Stomach (tissue), 9 donors: ENCODE results near the gene RXRG. TPM values are rescaled to one million over a fixed set of nuclear protein-coding genes. Genes with fewer than 3 reads are reported as not detected.

ENCODE experiments used
- DNase-seq, 2 donors: peaks; one replicate each; pipeline versions ENCODE4 v3.0.0 to v3.0.0-alpha.2; 2013 to 2019
- H3K27ac ChIP-seq, 5 donors: fragments of 200-600 bp in 4 of 5; sonication (generic) in 4 of 5; one replicate each; pipeline ENCODE4 v1.5.1; 2013 to 2019; ENCODE audit warnings: mild to moderate bottlenecking in 1 of 5, moderate library complexity in 1 of 5
- H3K27me3 ChIP-seq, 3 donors: fragments of 200-600 bp; sonication (generic); one replicate each; pipeline ENCODE4 v1.5.1; 2017 to 2019; ENCODE audit warnings: mixed run types in 1 of 3
- H3K36me3 ChIP-seq, 4 donors: fragments of 200-600 bp; sonication (generic); 1 replicate in 3 of 4; 2 replicates in 1 of 4; pipeline ENCODE4 v1.5.1; 2016 to 2019
- H3K4me1 ChIP-seq, 4 donors: fragments of 200-600 bp; sonication (generic); one replicate each; pipeline ENCODE4 v1.5.1; 2016 to 2019
- H3K4me3 ChIP-seq, 4 donors: fragments of 200-600 bp; sonication (generic) in 3 of 4; one replicate each; pipeline ENCODE4 v1.5.1; 2016 to 2019; ENCODE audit warnings: mild to moderate bottlenecking in 1 of 4
- H3K9me3 ChIP-seq, 4 donors: fragments of 200-600 bp; sonication (generic); one replicate each; pipeline ENCODE4 v1.5.1; 2016 to 2019
- CTCF ChIP-seq, 7 experiments: fragments of 450-650 bp in 4 of 7; fragments of 200-600 bp in 3 of 7; sonication (generic) in 3 of 7; IDR thresholded peaks; one replicate each; pipeline ENCODE4 v1.5.1; 2016 to 2019; ENCODE audit warnings: antibody characterized with exemption in 7 of 7, control low read depth in 2 of 7, mild to moderate bottlenecking in 1 of 7
- EP300 ChIP-seq: sonication (generic); formaldehyde crosslinking; IDR thresholded peaks from one replicate; pipeline ENCODE4 v1.6.1; 2017; ENCODE audit warnings: antibody characterized with exemption
- POLR2A ChIP-seq, 4 donors: fragments of 450-650 bp; IDR thresholded peaks; one replicate each; pipeline ENCODE4 v1.6.1; 2016; ENCODE audit warnings: antibody characterized with exemption in 4 of 4, control low read depth in 2 of 4, mild to moderate bottlenecking in 1 of 4, moderate library complexity in 1 of 4
- POLR2AphosphoS5 ChIP-seq, 3 donors: sonication (generic); formaldehyde crosslinking; IDR thresholded peaks; one replicate each; pipeline ENCODE4 v1.6.1; 2016; ENCODE audit warnings: antibody characterized with exemption in 3 of 3
- WGBS, 5 donors: extraction: QIAGEN DNeasy Blood & Tissue Kit in 3 of 5; methylation state at CpG; one replicate each; pipeline versions ENCODE4 v1.1.5 to v1.1.7; 2013 to 2018; 5-methylcytosine and 5-hydroxymethylcytosine counted together
- intact Hi-C: fragments of 100-400 bp; cut with DNase I; formaldehyde crosslinking; loops from one replicate; pipeline ENCODE4 v1.15.1; 2023; ENCODE audit warnings: low total_unique reads
- polyA plus RNA-seq, 3 donors: library from polyadenylated mRNA; stranded (reverse); fragments of 200-250 nt; gene quantifications; one replicate each; pipeline ENCODE4 v1.2.3, GENCODE V29; 2013
- total RNA-seq, 5 donors: library from RNA; depleted of rRNA; stranded (reverse); fragments of >200 nt; gene quantifications; one replicate each; pipeline versions ENCODE4 v1.1.0 to v1.2.3, GENCODE V29; 2014 to 2016
- donor health status: healthy with polysubstance abuse.
- donor health status: Bipolar disorder and iron deficiency.
- donor health status: healthy.

Gene RXRG
- total and polyA plus RNA-seq, 8 donors = 0.43 to 2.9 (median 1.4) TPM; not detected in 3

GRCh38 chr1:165389609-165390008, 55.3 kb downstream of the RXRG start:
- peaks cover 0 to 12% (median 10%) of the 10 kb centered on the region in 4 donors for H3K4me1 ChIP-seq
- H3K27ac ChIP-seq = no peak overlapping the region
- no peak overlapping the region for H3K4me3 ChIP-seq
- 77 to 91% (median 84%) methylated on average over 2 of the region's 2 CpGs for WGBS, 5 donors
- H3K36me3 ChIP-seq = no peaks in the 10 kb centered on the region
- DNase-seq = no peak
- H3K9me3 ChIP-seq = no peaks in the 10 kb centered on the region
- intact Hi-C loops = loop anchor here (10.0 kb wide), 1 partner anchor 525 kb away; no protein-coding TSS in a partner anchor
- TF ChIP-seq POLR2AphosphoS5 (IDR thresholded peaks at IDR 0.05) (no peak), EP300 (no peak), POLR2A (IDR thresholded peaks at IDR 0.05) (no peak), CTCF (IDR thresholded peaks at IDR 0.05) (no peak)
- H3K27me3 ChIP-seq = peaks cover 0 to 46% (median 5%) of the 10 kb centered on the region in 3 donors

GRCh38 chr1:165387961-165388360, 57.0 kb downstream of the RXRG start:
- no peak overlapping the region for H3K27ac ChIP-seq
- H3K4me3 ChIP-seq = no peak overlapping the region
- no peak for DNase-seq
- no peaks in the 10 kb centered on the region for H3K36me3 ChIP-seq
- TF ChIP-seq POLR2A (IDR thresholded peaks at IDR 0.05) = no peak
- no peak for TF ChIP-seq CTCF (IDR thresholded peaks at IDR 0.05)
- no peak for TF ChIP-seq POLR2AphosphoS5 (IDR thresholded peaks at IDR 0.05)
- no peak for TF ChIP-seq EP300
- no peaks in the 10 kb centered on the region for H3K9me3 ChIP-seq
- 53 to 76% (median 69%) methylated on average over 2 of the region's 2 CpGs for WGBS, 5 donors
- H3K4me1 ChIP-seq = peaks cover 0 to 11% (median 5%) of the 10 kb centered on the region in 4 donors
- peaks cover 0 to 41% (median 5%) of the 10 kb centered on the region in 3 donors for H3K27me3 ChIP-seq
- intact Hi-C loops = no loop called here

- intact Hi-C loops = no loop called here
- peaks cover 0 to 38% (median 5%) of the 10 kb centered on the region in 3 donors for H3K27me3 ChIP-seq
- DNase-seq = no peak
- no peak overlapping the region for H3K4me3 ChIP-seq
- no peak for TF ChIP-seq EP300
- no peak for TF ChIP-seq CTCF (IDR thresholded peaks at IDR 0.05)
- no peak for TF ChIP-seq POLR2A (IDR thresholded peaks at IDR 0.05)
- no peak for TF ChIP-seq POLR2AphosphoS5 (IDR thresholded peaks at IDR 0.05)
- peaks cover 0 to 9% (median under 1%) of the 10 kb centered on the region in 4 donors for H3K4me1 ChIP-seq
- no peaks in the 10 kb centered on the region for H3K36me3 ChIP-seq
- no peaks in the 10 kb centered on the region for H3K9me3 ChIP-seq
- H3K27ac ChIP-seq = no peak overlapping the region
- WGBS, 5 donors = 70 to 93% (median 82%) methylated on average over 2 of the region's 2 CpGs
Observed at GRCh38 chr1:165387505-165387904, 57.4 kb downstream of the RXRG start.

- peak overlapping the region in 2 of 5 donors; percentile 15 to 49 for H3K27ac ChIP-seq
- DNase-seq = no peak
- peaks cover 0 to 9% (median 0%) of the 10 kb centered on the region in 4 donors for H3K4me1 ChIP-seq
- H3K9me3 ChIP-seq = no peaks in the 10 kb centered on the region
- WGBS, 5 donors = 58 to 75% (median 67%) methylated on average over 5 of the region's 5 CpGs
- TF ChIP-seq EP300 (no peak), CTCF (IDR thresholded peaks at IDR 0.05) (no peak), POLR2AphosphoS5 (IDR thresholded peaks at IDR 0.05) (no peak), POLR2A (IDR thresholded peaks at IDR 0.05) (no peak)
- H3K4me3 ChIP-seq = no peak overlapping the region
- no peaks in the 10 kb centered on the region for H3K36me3 ChIP-seq
- peaks cover 0 to 15% (median 0%) of the 10 kb centered on the region in 3 donors for H3K27me3 ChIP-seq
- intact Hi-C loops = no loop called here
Observed at GRCh38 chr1:165383599-165384405, 61.1 kb downstream of the RXRG start.
